Inflammatory macrophage (primary cell): Measurements from ENCODE around the gene CHRND.
A peak's percentile ranks its signal among the peaks of the same experiment; 100 is the strongest.

Source experiments
- DNase-seq, 2 donors: peaks; one replicate each; pipeline ENCODE4 v3.0.0-alpha.2; 2020 to 2022

CHRND gene

GRCh38 chr2:232504438-232504837, 21.5 kb upstream of the CHRND start:
- no peak for DNase-seq

- DNase-seq: no peak
These were observed 20.1 kb upstream of the CHRND start for GRCh38 chr2:232505856-232506255.

DNA sequence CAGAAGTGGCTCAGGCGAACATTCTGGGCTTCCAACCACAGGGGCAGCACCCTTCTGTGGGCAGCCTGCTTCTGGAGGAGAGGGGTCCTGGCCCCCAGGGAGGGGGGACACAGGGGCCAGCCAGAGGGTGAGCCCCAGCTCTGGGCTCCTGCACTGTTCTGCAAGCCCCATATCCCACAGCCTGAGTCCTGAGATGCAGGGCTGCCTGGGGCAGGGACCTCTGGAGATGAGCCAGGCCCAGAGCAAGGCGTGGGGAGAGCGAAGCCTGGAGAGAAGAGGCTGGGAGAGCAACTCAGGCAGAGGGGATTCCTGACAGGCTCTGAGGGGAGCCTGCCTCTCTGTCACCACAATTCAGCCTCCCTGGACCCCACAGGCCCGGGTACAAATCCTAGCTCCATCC, 19.3 kb upstream of the CHRND start:
- no peak for DNase-seq

GRCh38 chr2:232508251-232508650, 17.7 kb upstream of the CHRND start:
- no peak for DNase-seq

DNA sequence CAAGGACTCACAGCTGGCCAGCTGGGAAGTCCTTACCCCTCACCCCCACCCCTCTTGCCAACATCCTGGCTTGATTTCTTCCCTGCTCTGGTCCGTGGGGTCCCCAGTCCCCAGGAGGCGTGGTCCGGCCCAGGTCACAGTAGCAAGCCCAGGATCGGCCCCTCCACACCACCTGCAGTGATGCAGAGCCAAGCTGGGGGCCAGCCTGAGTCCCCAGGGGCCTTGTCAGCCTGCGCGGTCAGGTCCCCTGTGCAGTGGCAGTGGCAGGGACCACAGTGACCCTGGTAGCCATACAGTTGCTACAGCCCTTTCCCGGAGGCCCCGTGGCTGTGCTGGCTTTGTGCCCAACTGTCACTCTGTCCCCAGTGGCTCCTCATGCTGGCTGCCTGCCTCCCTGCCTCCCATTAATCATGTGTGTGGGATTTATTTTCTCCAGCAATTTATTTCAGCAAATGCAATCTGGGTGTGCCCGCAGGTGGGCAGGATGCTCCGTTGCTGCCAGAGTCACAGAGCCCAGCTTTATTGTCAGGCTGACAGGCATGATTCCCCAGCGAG, 14.5 kb upstream of the CHRND start:
- no peak for DNase-seq

DNA sequence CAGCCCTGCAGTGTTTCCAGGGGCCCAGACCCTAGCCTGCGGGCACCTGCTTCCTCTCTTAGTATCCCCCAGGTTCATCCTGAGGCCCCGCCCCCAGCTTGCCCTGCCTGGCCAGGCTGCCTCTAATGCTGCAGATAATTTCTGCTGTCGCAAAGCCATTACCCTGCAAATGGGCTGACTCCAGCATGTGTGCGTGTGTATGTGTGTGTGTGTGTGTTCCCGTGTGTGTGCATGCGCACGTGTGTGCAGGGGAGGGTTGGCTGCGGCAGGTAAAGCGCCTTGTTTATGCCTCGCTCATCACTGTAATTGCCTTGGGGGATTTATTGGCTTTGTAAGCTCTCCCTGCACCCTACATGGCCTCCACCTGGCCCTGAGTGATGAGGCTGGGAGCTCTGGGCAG, 13.4 kb upstream of the CHRND start:
- DNase-seq: no peak

DNA sequence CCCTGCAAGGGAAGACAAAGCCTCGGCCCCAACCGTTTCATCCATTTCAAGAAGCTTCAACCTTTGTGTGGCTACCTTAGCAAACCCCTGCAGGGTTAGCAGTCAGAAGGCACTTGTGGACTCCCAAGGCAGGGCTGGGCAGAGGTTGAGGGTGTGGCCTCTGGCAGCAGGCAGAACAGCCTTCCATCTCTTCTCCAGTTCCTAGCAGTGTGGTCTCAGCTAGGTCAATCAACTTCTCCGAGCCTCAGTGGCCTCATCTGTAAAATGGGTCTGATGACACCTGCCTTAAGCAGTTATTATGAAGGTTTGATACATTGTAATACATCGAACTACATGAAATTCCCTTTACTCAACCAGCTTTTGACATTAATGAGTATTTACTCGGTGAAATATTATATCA, 12.6 kb upstream of the CHRND start:
- no peak for DNase-seq

- peak; percentile 7 to 21 for DNase-seq
These were observed 10.3 kb upstream of the CHRND start for GRCh38 chr2:232515639-232516038.

GRCh38 chr2:232516551-232516950, 9.4 kb upstream of the CHRND start:
- DNase-seq: no peak

GRCh38 chr2:232518844-232519243, 7.1 kb upstream of the CHRND start:
- no peak for DNase-seq

DNA sequence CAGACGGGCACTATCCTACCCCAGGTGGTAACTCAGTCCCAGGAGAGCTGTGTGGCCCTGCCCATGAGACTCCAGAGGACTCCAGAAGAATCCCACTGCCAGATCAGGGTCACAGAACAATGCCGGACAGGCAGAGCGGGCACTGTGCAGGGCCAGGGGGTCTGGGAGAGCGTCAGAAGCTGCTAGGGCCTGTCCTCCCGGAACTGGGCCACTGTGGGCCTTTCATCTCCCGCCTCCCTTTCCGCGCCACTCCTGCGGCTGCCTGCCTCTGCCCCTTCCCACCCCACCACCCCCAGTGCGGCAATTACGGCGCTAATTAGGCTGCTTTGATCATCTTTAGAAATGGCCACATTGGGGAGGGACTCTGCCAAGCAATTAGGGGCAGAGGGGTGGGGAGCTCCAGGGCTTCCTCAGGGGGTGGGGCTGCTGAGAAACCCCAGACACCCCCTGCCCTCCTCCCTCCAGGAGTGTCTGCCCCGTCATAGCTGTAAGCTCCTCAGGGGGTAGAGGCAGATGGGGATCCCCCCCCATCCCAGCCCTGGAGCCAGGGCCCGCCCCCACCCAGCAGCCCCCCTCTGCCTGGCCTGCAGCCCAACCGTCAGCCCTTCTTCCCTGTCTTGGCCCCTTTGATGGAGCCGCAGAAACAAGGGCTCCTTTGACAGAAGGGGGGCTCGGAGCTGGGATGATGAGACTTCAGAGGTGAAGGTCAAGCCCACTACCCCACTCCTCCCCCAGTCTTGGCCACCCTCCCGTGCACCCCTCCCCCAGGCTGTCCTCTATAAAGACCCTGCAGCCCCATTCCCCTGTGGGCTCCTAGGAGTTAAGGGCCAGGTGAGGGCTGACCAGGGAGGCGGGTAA, 6.2 kb upstream of the CHRND start, which contains the start of gene PRSS56:
Gene PRSS56, plus strand, starts transcription at position 808 of the 858 bp plus-strand sequence. CDS start 211 bp downstream, outside the sequence.
- no peak for DNase-seq

- no peak for DNase-seq
These were observed 5.5 kb upstream of the CHRND start for GRCh38 chr2:232520489-232520888.

DNA sequence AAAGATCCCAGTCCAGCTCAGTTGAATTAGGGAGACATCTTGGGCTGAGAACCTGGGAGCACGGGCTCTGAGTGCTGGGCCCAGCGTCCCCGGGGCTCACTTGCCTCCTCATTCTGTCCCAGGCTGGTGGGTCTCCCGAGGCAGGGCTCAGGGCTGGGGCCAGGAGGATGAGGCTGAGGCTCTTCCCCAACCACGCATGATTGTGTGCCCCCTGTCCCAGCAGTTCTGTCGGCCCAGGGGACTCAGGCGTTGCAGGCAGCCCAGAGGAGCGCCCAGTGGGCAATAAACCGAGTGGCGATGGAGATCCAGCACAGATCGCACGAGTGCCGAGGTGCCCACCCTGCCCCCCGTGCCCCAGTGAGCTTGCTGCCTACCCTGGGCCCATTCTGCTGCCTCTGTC, 4.9 kb upstream of the CHRND start:
- DNase-seq: no peak

- DNase-seq: peak; percentile 27 to 37
These were observed 3.9 kb upstream of the CHRND start for GRCh38 chr2:232521959-232522622.

DNA sequence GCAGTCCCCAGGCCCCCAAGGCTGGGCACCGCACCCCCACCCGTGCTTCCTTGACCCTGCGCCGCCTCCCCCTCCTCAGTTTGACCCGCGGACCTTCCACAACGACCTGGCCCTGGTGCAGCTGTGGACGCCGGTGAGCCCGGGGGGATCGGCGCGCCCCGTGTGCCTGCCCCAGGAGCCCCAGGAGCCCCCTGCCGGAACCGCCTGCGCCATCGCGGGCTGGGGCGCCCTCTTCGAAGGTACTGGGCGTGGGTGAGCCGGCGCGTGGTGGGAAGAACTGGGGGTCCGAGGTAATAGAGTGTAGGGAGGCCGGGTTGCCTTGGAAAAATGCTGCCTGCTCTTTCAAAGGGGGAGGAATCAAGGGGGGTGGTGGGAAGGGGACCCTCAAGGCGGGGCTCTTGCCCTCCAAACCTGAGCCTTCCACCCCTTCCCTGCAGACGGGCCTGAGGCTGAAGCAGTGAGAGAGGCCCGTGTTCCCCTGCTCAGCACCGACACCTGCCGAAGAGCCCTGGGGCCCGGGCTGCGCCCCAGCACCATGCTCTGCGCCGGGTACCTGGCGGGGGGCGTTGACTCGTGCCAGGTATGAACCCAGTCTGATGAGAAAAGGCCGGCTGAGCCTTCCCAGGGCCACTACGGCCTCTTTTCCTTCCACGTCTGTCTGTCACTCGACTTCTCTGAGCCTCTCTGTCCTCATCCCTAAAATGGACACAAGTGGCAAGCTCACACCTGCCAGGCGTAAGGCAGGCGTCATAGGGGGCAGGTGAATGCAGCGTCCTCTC, 3.1 kb upstream of the CHRND start:
- no peak for DNase-seq

DNA sequence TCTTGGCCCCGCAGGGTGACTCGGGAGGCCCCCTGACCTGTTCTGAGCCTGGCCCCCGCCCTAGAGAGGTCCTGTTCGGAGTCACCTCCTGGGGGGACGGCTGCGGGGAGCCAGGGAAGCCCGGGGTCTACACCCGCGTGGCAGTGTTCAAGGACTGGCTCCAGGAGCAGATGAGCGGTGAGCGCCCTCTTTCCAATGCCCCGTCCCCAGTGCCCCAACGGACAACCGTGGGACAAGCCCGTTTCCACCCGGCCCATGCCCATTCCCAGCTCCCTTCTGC, 2.6 kb upstream of the CHRND start:
- no peak for DNase-seq

- peak; percentile 42 to 43 for DNase-seq
These were observed 2.0 kb upstream of the CHRND start for GRCh38 chr2:232523682-232524597.

DNA sequence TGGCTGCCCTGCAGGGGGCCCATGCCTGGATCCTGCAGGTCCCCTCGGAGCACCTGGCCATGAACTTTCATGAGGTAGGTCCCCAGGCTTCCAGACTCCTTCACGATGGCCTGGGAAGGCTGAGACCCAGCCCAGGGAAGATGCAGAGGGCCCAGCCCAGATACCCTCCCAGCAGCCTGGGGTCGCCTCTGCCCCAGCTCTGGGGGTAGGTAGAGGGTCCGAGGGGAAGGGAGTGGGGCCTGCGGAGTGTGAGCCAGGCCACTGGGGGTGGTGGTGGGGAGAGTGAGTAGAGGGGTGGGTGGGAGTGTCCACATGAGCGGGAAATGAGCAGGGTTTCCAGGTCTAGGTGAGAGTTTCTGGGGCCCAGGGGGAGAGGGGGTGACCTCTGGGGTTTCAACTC, 1.2 kb upstream of the CHRND start:
- no peak for DNase-seq

- DNase-seq: no peak
These were observed 761 bp upstream of the CHRND start for GRCh38 chr2:232525199-232525598.

DNA sequence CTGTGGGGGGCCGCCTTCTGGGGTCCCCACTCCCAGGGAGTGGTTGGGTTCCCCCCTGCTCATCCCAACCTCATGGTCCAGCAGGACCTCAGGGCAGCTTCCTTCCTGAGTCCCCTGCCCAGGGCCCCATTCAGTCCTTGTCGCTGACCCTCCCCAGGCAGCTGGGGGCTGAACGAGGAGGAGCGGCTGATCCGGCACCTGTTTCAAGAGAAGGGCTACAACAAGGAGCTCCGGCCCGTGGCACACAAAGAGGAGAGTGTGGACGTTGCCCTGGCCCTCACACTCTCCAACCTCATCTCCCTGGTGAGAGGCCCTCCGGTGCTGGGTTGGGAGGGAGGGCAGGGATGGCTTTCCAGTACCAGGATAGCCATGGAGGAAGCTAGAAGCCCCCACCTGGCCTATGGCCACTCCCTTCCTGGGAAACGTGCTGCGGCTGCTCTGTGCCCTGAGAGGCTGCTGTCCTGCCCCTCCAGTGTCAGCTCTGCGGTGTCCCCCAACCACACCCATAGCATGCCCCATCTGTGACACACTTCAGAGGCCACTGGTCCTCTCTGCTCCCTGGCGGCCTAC, 497 bp downstream of the CHRND start:
- no peak for DNase-seq

DNA sequence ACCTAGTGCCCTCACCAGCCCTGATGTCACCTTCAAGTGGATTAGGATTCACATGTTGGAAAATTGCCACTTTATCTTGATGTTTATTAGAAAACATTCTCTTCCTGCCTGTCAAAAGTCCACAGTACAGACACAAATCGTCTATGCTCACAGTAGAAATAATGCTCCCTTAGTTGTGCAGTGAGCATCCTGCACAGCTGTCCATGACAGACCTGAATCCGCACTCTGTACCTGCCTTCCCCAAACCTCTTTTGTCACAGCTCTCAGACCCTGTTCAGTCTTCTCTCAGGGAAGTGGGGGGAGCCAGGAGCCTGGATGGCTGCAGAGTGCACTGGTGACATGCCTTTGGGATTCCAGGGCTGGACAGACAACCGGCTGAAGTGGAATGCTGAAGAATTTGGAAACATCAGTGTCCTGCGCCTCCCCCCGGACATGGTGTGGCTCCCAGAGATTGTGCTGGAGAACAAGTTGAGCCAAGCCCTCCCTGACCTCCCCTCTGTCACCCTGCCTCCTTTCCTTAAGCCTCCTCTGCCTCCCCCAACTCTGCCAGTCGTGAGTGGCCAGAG, 2.0 kb downstream of the CHRND start:
- DNase-seq: no peak
